Measurements from ENCODE around the gene HEPN1. TPM values are rescaled to one million over a fixed set of nuclear protein-coding genes. Genes with fewer than 3 reads are reported as not detected.

The HEPN1 gene
- polyA plus RNA-seq, 1 donor from 2014 or later: not detected

DNA sequence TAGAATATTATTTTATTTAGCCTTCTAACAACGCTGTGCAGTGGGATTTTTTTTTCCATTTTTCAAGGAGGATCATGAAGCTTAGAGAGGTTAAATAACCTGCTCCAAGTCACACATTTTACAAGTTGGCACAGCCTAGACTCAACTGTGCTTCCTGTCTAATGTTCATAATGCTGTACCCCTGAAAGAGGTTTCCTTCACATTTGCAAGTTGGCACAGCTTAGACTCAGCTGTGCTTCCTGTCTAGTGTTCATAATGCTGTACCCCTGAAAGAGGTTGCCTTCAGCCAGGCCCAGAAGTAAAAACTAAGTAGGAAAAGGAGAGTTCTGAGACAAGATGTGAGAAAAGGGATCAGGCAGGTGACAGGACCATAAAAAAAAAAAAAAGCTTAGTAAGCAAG, 24.7 kb downstream of the HEPN1 start:
- Histone ChIP-seq H3K27ac (ENCODE audit: low read length) (no peak overlapping the region), H3K4me3 (ENCODE audit: low read length) (no peak overlapping the region), H3F3A (ENCODE audit: insufficient read depth, low read length, poor library complexity, severe bottlenecking) (no peaks in the 10 kb centered on the region), H3K27me3 (ENCODE audit: insufficient read depth, low read depth, low read length) (no peaks in the 10 kb centered on the region), H3K9me3 (ENCODE audit: low read length) (no peaks in the 10 kb centered on the region), H3K36me3 (ENCODE audit: insufficient read depth, low read length) (no peaks in the 10 kb centered on the region), H3K4me2 (ENCODE audit: low read length) (no peak overlapping the region), H3K79me2 (replicated peaks; ENCODE audit: insufficient read depth, low read length) (no peaks in the 10 kb centered on the region), H3K9ac (ENCODE audit: low read length) (no peak overlapping the region), H3K9me2 (ENCODE audit: insufficient read depth, low read length) (no peaks in the 10 kb centered on the region), H4K20me1 (ENCODE audit: insufficient read depth) (no peaks in the 10 kb centered on the region), H2AFZ (ENCODE audit: low read depth, low read length) (no peak overlapping the region)
- TF ChIP-seq, protein P1, sequence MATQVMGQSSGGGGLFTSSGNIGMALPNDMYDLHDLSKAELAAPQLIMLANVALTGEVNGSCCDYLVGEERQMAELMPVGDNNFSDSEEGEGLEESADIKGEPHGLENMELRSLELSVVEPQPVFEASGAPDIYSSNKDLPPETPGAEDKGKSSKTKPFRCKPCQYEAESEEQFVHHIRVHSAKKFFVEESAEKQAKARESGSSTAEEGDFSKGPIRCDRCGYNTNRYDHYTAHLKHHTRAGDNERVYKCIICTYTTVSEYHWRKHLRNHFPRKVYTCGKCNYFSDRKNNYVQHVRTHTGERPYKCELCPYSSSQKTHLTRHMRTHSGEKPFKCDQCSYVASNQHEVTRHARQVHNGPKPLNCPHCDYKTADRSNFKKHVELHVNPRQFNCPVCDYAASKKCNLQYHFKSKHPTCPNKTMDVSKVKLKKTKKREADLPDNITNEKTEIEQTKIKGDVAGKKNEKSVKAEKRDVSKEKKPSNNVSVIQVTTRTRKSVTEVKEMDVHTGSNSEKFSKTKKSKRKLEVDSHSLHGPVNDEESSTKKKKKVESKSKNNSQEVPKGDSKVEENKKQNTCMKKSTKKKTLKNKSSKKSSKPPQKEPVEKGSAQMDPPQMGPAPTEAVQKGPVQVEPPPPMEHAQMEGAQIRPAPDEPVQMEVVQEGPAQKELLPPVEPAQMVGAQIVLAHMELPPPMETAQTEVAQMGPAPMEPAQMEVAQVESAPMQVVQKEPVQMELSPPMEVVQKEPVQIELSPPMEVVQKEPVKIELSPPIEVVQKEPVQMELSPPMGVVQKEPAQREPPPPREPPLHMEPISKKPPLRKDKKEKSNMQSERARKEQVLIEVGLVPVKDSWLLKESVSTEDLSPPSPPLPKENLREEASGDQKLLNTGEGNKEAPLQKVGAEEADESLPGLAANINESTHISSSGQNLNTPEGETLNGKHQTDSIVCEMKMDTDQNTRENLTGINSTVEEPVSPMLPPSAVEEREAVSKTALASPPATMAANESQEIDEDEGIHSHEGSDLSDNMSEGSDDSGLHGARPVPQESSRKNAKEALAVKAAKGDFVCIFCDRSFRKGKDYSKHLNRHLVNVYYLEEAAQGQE (IDR thresholded peaks at IDR 0.05; ENCODE audit: borderline replicate concordance): no peak
- TF ChIP-seq EP300 (conservative IDR thresholded peaks at IDR 0.05; ENCODE audit: poor library complexity, severe bottlenecking) (no peak), MXI1 (conservative IDR thresholded peaks at IDR 0.05; ENCODE audit: poor library complexity, severe bottlenecking) (no peak), EZH2 (IDR thresholded peaks at IDR 0.05; ENCODE audit: borderline replicate concordance, insufficient read depth, low read length, poor library complexity, severe bottlenecking) (no peak), TAF1 (IDR thresholded peaks at IDR 0.05; ENCODE audit: low read depth) (no peak), SMC3 (conservative IDR thresholded peaks at IDR 0.05; ENCODE audit: poor library complexity) (no peak), RAD21 (conservative IDR thresholded peaks at IDR 0.05) (no peak), POLR2AphosphoS5 (IDR thresholded peaks at IDR 0.05) (no peak)
- TF ChIP-seq, protein P2, sequence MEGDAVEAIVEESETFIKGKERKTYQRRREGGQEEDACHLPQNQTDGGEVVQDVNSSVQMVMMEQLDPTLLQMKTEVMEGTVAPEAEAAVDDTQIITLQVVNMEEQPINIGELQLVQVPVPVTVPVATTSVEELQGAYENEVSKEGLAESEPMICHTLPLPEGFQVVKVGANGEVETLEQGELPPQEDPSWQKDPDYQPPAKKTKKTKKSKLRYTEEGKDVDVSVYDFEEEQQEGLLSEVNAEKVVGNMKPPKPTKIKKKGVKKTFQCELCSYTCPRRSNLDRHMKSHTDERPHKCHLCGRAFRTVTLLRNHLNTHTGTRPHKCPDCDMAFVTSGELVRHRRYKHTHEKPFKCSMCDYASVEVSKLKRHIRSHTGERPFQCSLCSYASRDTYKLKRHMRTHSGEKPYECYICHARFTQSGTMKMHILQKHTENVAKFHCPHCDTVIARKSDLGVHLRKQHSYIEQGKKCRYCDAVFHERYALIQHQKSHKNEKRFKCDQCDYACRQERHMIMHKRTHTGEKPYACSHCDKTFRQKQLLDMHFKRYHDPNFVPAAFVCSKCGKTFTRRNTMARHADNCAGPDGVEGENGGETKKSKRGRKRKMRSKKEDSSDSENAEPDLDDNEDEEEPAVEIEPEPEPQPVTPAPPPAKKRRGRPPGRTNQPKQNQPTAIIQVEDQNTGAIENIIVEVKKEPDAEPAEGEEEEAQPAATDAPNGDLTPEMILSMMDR (IDR thresholded peaks at IDR 0.05; ENCODE audit: poor library complexity, severe bottlenecking): no peak

DNA sequence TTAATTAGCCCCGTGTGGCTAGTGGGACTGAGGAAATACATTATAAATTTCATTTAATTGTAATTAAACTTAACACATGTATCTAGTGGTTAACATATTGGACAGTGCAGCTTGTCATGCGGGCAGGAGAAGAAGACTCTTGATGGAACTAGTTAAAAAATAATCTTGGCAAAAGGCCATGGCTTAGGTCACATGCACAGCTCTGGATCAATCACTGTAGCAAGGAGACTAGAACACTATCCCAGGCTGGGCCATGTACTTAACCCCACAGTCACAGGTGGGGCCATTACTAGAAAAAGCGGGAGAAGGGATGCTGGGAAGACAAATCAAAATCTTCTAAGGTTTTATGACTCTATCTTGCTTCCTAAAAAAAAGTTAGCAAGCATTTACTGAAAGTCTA, 25.5 kb downstream of the HEPN1 start:
- no peaks in the 10 kb centered on the region for H3K27me3 ChIP-seq (ENCODE audit: insufficient read depth, low read depth, low read length)
- no peaks in the 10 kb centered on the region for H4K20me1 ChIP-seq (ENCODE audit: insufficient read depth)
- H3K27ac ChIP-seq (ENCODE audit: low read length): no peak overlapping the region
- H3K36me3 ChIP-seq (ENCODE audit: insufficient read depth, low read length): no peaks in the 10 kb centered on the region
- no peaks in the 10 kb centered on the region for H3F3A ChIP-seq (ENCODE audit: insufficient read depth, low read length, poor library complexity, severe bottlenecking)
- H3K9me3 ChIP-seq (ENCODE audit: low read length): no peaks in the 10 kb centered on the region
- no peak overlapping the region for H3K4me2 ChIP-seq (ENCODE audit: low read length)
- H3K9ac ChIP-seq (ENCODE audit: low read length): no peak overlapping the region
- H2AFZ ChIP-seq (ENCODE audit: low read depth, low read length): no peak overlapping the region
- TF ChIP-seq, protein P1 (IDR thresholded peaks at IDR 0.05; ENCODE audit: borderline replicate concordance): no peak
- TF ChIP-seq, protein P2 (IDR thresholded peaks at IDR 0.05; ENCODE audit: poor library complexity, severe bottlenecking): no peak
- TF ChIP-seq TAF1 (IDR thresholded peaks at IDR 0.05; ENCODE audit: low read depth): no peak
- H3K9me2 ChIP-seq (ENCODE audit: insufficient read depth, low read length): no peaks in the 10 kb centered on the region
- no peaks in the 10 kb centered on the region for H3K79me2 ChIP-seq (replicated peaks; ENCODE audit: insufficient read depth, low read length)
- no peak overlapping the region for H3K4me3 ChIP-seq (ENCODE audit: low read length)
